Activated B cell treated with CpG ODN at 0.5 μM for 24 hours (primary cell): Measurements from ENCODE around the gene SIN3A. TPM values are rescaled to one million over a fixed set of nuclear protein-coding genes. Genes with fewer than 3 reads are reported as not detected.

ENCODE experiments used
- ATAC-seq: fragments of 200-7000 bp; cut with Tn5 transposase; one replicate; pipeline ENCODE4 v1.10.0; 2021; ENCODE audit warnings: low read depth, mild to moderate bottlenecking, moderate library complexity
- CTCF ChIA-PET: fragments of 350-600 bp; sonication (Branson Sonifier 250); formaldehyde crosslinking; loops from one replicate; lab custom pipeline; 2021; ENCODE audit warnings: antibody characterized with exemption; lab: Charles Lee
- POLR2A ChIA-PET: fragments of 350-600 bp; sonication (Branson Sonifier 250); formaldehyde crosslinking; loops from one replicate; lab custom pipeline; 2021; ENCODE audit warnings: antibody characterized with exemption; lab: Charles Lee
- DNase-seq: peaks from one replicate; pipeline ENCODE4 v3.0.0; 2022
- H3K27ac Mint-ChIP-seq: one replicate; pipeline ENCODE4 v1.8.0; 2020; ENCODE audit warnings: mixed read lengths
- H3K27me3 Mint-ChIP-seq: one replicate; pipeline ENCODE4 v1.8.0; 2021; ENCODE audit warnings: mixed read lengths
- H3K36me3 Mint-ChIP-seq: one replicate; pipeline ENCODE4 v1.8.0; 2021; ENCODE audit warnings: low read depth, mixed read lengths
- H3K4me1 Mint-ChIP-seq: one replicate; pipeline ENCODE4 v1.8.0; 2021; ENCODE audit warnings: mixed read lengths
- H3K4me3 Mint-ChIP-seq: one replicate; pipeline ENCODE4 v1.8.0; 2020; ENCODE audit warnings: mild to moderate bottlenecking, mixed read lengths
- H3K9me3 Mint-ChIP-seq: one replicate; pipeline ENCODE4 v1.8.0; 2020; ENCODE audit warnings: mixed read lengths
- CTCF ChIP-seq: fragments of 200-600 bp; IDR thresholded peaks from one replicate; pipeline ENCODE4 v1.8.0; 2022; ENCODE audit warnings: antibody characterized with exemption, mild to moderate bottlenecking
- intact Hi-C: fragments of 100-400 bp; cut with micrococcal nuclease; formaldehyde crosslinking; loops from one replicate; pipeline ENCODE4 v1.15.1; 2024
- total RNA-seq: library from RNA; stranded (reverse); gene quantifications from 2 replicates; pipeline ENCODE4 v1.2.3, GENCODE V29; 2022

SIN3A gene
- total RNA-seq, 1 donor from 2014 or later = 122 TPM

GRCh38 chr15:75366163-75366562 lies 85.3 kb downstream of the SIN3A start:
- POLR2A ChIA-PET = interaction anchor here (3.1 kb wide), 1 partner anchor 274 kb away, joined by 58 read pairs; the partner anchor contains the start of gene IMP3
- H3K27ac Mint-ChIP-seq = no peak overlapping the region
- DNase-seq (no peak), ATAC-seq (no peak)
- no peak for TF ChIP-seq CTCF
- CTCF ChIA-PET = interaction anchor here (0.7 to 3.1 kb wide), 5 partner anchors 19 to 316 kb away, joined by 3 to 29 read pairs (median 8); partner anchors contain the start of genes IMP3 and NEIL1
- intact Hi-C loops = no loop called here
- no peak overlapping the region for H3K4me3 Mint-ChIP-seq
- H3K36me3 Mint-ChIP-seq = peaks cover 47% of the 10 kb centered on the region
- H3K27me3 Mint-ChIP-seq = no peaks in the 10 kb centered on the region
- peaks cover 26% of the 10 kb centered on the region for H3K4me1 Mint-ChIP-seq
- no peaks in the 10 kb centered on the region for H3K9me3 Mint-ChIP-seq

GRCh38 chr15:75364881-75365280 lies 86.6 kb downstream of the SIN3A start:
- Mint-ChIP-seq H3K27ac (no peak overlapping the region), H3K36me3 (peaks cover 46% of the 10 kb centered on the region)

GRCh38 chr15:75363786-75364185 lies 87.7 kb downstream of the SIN3A start:
- Mint-ChIP-seq H3K9me3 (no peaks in the 10 kb centered on the region), H3K27me3 (no peaks in the 10 kb centered on the region), H3K4me1 (peaks cover 16% of the 10 kb centered on the region), H3K4me3 (no peak overlapping the region), H3K36me3 (peaks cover 44% of the 10 kb centered on the region), H3K27ac (no peak overlapping the region)
- intact Hi-C loops = no loop called here
- TF ChIP-seq CTCF = no peak
- POLR2A ChIA-PET = no interaction called here
- DNase-seq = no peak
- ATAC-seq = no peak
- CTCF ChIA-PET = no interaction called here

More at GRCh38 chr15:75364881-75365280, 86.6 kb downstream of the SIN3A start:
- POLR2A ChIA-PET = no interaction called here
- intact Hi-C loops = no loop called here
- CTCF ChIA-PET = no interaction called here
- ATAC-seq (no peak), DNase-seq (no peak)
- H3K27me3 Mint-ChIP-seq = no peaks in the 10 kb centered on the region
- TF ChIP-seq CTCF = no peak
- H3K4me3 Mint-ChIP-seq = no peak overlapping the region
- no peaks in the 10 kb centered on the region for H3K9me3 Mint-ChIP-seq
- H3K4me1 Mint-ChIP-seq = peaks cover 26% of the 10 kb centered on the region

- intact Hi-C loops = no loop called here
- CTCF ChIA-PET = no interaction called here
- peaks cover 46% of the 10 kb centered on the region for H3K36me3 Mint-ChIP-seq
- H3K9me3 Mint-ChIP-seq = no peaks in the 10 kb centered on the region
- H3K27ac Mint-ChIP-seq = no peak overlapping the region
- peaks cover 9% of the 10 kb centered on the region for H3K4me1 Mint-ChIP-seq
- no peak for TF ChIP-seq CTCF
- no peak overlapping the region for H3K4me3 Mint-ChIP-seq
- no peak for DNase-seq
- H3K27me3 Mint-ChIP-seq = no peaks in the 10 kb centered on the region
- ATAC-seq = no peak
- POLR2A ChIA-PET = interaction anchor here (1.0 kb wide), 1 partner anchor 10 kb away, joined by 3 read pairs; no protein-coding TSS in a partner anchor
Observed at GRCh38 chr15:75362642-75363249, 88.7 kb downstream of the SIN3A start.

GRCh38 chr15:75361989-75362641 lies 89.4 kb downstream of the SIN3A start:
- ChIA-PET POLR2A (no interaction called here), CTCF (no interaction called here)
- no peak for ATAC-seq
- intact Hi-C loops = no loop called here
- DNase-seq = no peak
- no peak overlapping the region for H3K4me3 Mint-ChIP-seq
- H3K36me3 Mint-ChIP-seq = peaks cover 46% of the 10 kb centered on the region
- H3K27ac Mint-ChIP-seq = no peak overlapping the region
- no peaks in the 10 kb centered on the region for H3K9me3 Mint-ChIP-seq
- H3K27me3 Mint-ChIP-seq = no peaks in the 10 kb centered on the region
- peaks cover 4% of the 10 kb centered on the region for H3K4me1 Mint-ChIP-seq
- no peak for TF ChIP-seq CTCF
